Body of pancreas (tissue), 4 donors: ENCODE data around the gene TRIM46. TPM values are rescaled to one million over a fixed set of nuclear protein-coding genes. Genes with fewer than 3 reads are reported as not detected.
A peak's percentile ranks its signal among the peaks of the same experiment; 100 is the strongest.

Experiments
- ATAC-seq: fragments of 150-250 bp; one replicate; pipeline ENCODE4 v1.9.1; 2016
- DNase-seq, 4 donors: peaks; one replicate each; pipeline ENCODE4 v3.0.0-alpha.2; 2019
- H3K27ac ChIP-seq, 4 donors: fragments of 200-600 bp; sonication (generic); 1 replicate in 3 of 4; 2 replicates in 1 of 4; pipeline versions ENCODE4 v1.5.1 to v1.6.1; 2016 to 2019; ENCODE audit warnings: mild to moderate bottlenecking in 1 of 4, mixed read lengths in 1 of 4, moderate library complexity in 1 of 4
- H3K27me3 ChIP-seq, 2 donors: fragments of 200-600 bp; sonication (generic); one replicate each; pipeline ENCODE4 v1.6.0; 2016; ENCODE audit warnings: mild to moderate bottlenecking in 1 of 2
- H3K36me3 ChIP-seq, 2 donors: fragments of 200-600 bp; sonication (generic); replicated peaks in 1 of 2; 2 replicates each; pipeline ENCODE4 v1.5.1; 2016; ENCODE audit warnings: low read depth in 2 of 2; ENCODE audit not compliant: insufficient read depth in 1 of 2
- H3K4me1 ChIP-seq: fragments of 200-600 bp; sonication (generic); one replicate; pipeline ENCODE4 v1.6.0; 2016
- H3K4me3 ChIP-seq, 2 donors: fragments of 200-600 bp; sonication (generic); 1 replicate in 1 of 2; 2 replicates in 1 of 2; pipeline ENCODE4 v1.5.1; 2016 to 2019
- H3K9me3 ChIP-seq, 3 donors: fragments of 200-600 bp; sonication (generic); 1 replicate in 2 of 3; 2 replicates in 1 of 3; pipeline ENCODE4 v1.5.1; 2016
- CTCF ChIP-seq, 7 experiments: fragments of 450-650 bp in 4 of 7; fragments of 200-600 bp in 3 of 7; sonication (generic) in 3 of 7; IDR thresholded peaks; one replicate each; pipeline ENCODE4 v1.5.1; 2016 to 2019; ENCODE audit warnings: antibody characterized with exemption in 7 of 7
- POLR2A ChIP-seq, 3 donors: fragments of 450-650 bp; IDR thresholded peaks; one replicate each; pipeline ENCODE4 v1.6.1; 2016; ENCODE audit warnings: antibody characterized with exemption in 3 of 3, mild to moderate bottlenecking in 2 of 3
- WGBS, 2 donors: methylation state at CpG; one replicate each; pipeline ENCODE4 v1.1.5; 2017; 5-methylcytosine and 5-hydroxymethylcytosine counted together
- intact Hi-C: fragments of 100-400 bp; cut with DNase I; formaldehyde crosslinking; loops from one replicate; pipeline ENCODE4 v1.15.1; 2023
- total RNA-seq, 2 donors: library from RNA; depleted of rRNA; stranded (reverse); fragments of >200 nt; gene quantifications; one replicate each; pipeline ENCODE4 v1.1.0, GENCODE V29; 2016

TRIM46 gene
- total RNA-seq, 2 donors from 2014 or later: 0.26 TPM; not detected in 1

- ATAC-seq: no peak
- no peak for TF ChIP-seq POLR2A (IDR thresholded peaks at IDR 0.05)
- no peak for TF ChIP-seq CTCF (IDR thresholded peaks at IDR 0.05)
- Histone ChIP-seq H3K9me3 (no peaks in the 10 kb centered on the region), H3K36me3 (no peaks in the 10 kb centered on the region), H3K4me3 (no peak overlapping the region), H3K27me3 (no peaks in the 10 kb centered on the region), H3K27ac (no peak overlapping the region), H3K4me1 (peaks cover 11% of the 10 kb centered on the region)
- peak in 1 of 4 donors; percentile 12 for DNase-seq
- 94 to 100% methylated on average over 7 to 9 of the region's 9 CpGs for WGBS, 2 donors
- intact Hi-C loops: loop anchor here (10.0 kb wide), 1 partner anchor 47 kb away; no protein-coding TSS in a partner anchor
Measured at GRCh38 chr1:155177918-155178281, 4.3 kb downstream of the TRIM46 start.

GRCh38 chr1:155178441-155179111, 4.9 kb downstream of the TRIM46 start:
- no peak overlapping the region for H3K4me3 ChIP-seq
- DNase-seq (peak in 2 of 4 donors; percentile 10 to 24), ATAC-seq (no peak)
- H3K36me3 ChIP-seq: no peaks in the 10 kb centered on the region
- 87 to 89% methylated on average over 21 to 30 of the region's 30 CpGs for WGBS, 2 donors
- H3K27me3 ChIP-seq: no peaks in the 10 kb centered on the region
- TF ChIP-seq CTCF (IDR thresholded peaks at IDR 0.05): no peak
- TF ChIP-seq POLR2A (IDR thresholded peaks at IDR 0.05): no peak
- peaks cover 11% of the 10 kb centered on the region for H3K4me1 ChIP-seq
- H3K9me3 ChIP-seq: no peaks in the 10 kb centered on the region
- no peak overlapping the region for H3K27ac ChIP-seq
- intact Hi-C loops: loop anchor here (10.0 kb wide), 1 partner anchor 46 kb away; no protein-coding TSS in a partner anchor

- no peaks in the 10 kb centered on the region for H3K36me3 ChIP-seq
- intact Hi-C loops: loop anchor here (10.0 kb wide), 1 partner anchor 45 kb away; no protein-coding TSS in a partner anchor
- no peaks in the 10 kb centered on the region for H3K27me3 ChIP-seq
- 83 to 90% methylated on average over 18 to 31 of the region's 31 CpGs for WGBS, 2 donors
- peaks cover 16% of the 10 kb centered on the region for H3K4me1 ChIP-seq
- no peaks in the 10 kb centered on the region for H3K9me3 ChIP-seq
- TF ChIP-seq POLR2A (IDR thresholded peaks at IDR 0.05): no peak
- no peak for TF ChIP-seq CTCF (IDR thresholded peaks at IDR 0.05)
- DNase-seq (peak in 2 of 4 donors; percentile 11 to 45), ATAC-seq (no peak)
- peak overlapping the region in 1 of 4 donors; percentile 25 for H3K27ac ChIP-seq
- no peak overlapping the region for H3K4me3 ChIP-seq
Measured at GRCh38 chr1:155179112-155180031, 5.7 kb downstream of the TRIM46 start.

GRCh38 chr1:155181371-155182051, 7.9 kb downstream of the TRIM46 start:
- TF ChIP-seq CTCF (IDR thresholded peaks at IDR 0.05) (no peak), POLR2A (IDR thresholded peaks at IDR 0.05) (no peak)
- Histone ChIP-seq H3K4me1 (peaks cover 35% of the 10 kb centered on the region), H3K36me3 (no peaks in the 10 kb centered on the region), H3K27ac (no peak overlapping the region), H3K27me3 (no peaks in the 10 kb centered on the region), H3K9me3 (no peaks in the 10 kb centered on the region), H3K4me3 (no peak overlapping the region)
- ATAC-seq (no peak), DNase-seq (peak in 2 of 4 donors; percentile 28 to 42)
- intact Hi-C loops: no loop called here
- 76 to 83% methylated on average over 9 to 18 of the region's 18 CpGs for WGBS, 2 donors
